ENCODE data around the gene UNC119B.
A peak's percentile ranks its signal among the peaks of the same experiment; 100 is the strongest.

The UNC119B gene

GRCh38 chr12:120686151-120686689, 24.0 kb upstream of the UNC119B start:
- Mint-ChIP-seq H3K36me3 (ENCODE audit: low read depth) (peaks cover 3% of the 10 kb centered on the region), H3K9me3 (no peaks in the 10 kb centered on the region), H3K27ac (peak overlapping the region; percentile 99), H3K27me3 (ENCODE audit: low read depth, poor library complexity) (no peaks in the 10 kb centered on the region), H3K4me3 (peak overlapping the region; percentile 91), H3K4me1 (peaks cover 36% of the 10 kb centered on the region)
- TF ChIP-seq, protein P1, sequence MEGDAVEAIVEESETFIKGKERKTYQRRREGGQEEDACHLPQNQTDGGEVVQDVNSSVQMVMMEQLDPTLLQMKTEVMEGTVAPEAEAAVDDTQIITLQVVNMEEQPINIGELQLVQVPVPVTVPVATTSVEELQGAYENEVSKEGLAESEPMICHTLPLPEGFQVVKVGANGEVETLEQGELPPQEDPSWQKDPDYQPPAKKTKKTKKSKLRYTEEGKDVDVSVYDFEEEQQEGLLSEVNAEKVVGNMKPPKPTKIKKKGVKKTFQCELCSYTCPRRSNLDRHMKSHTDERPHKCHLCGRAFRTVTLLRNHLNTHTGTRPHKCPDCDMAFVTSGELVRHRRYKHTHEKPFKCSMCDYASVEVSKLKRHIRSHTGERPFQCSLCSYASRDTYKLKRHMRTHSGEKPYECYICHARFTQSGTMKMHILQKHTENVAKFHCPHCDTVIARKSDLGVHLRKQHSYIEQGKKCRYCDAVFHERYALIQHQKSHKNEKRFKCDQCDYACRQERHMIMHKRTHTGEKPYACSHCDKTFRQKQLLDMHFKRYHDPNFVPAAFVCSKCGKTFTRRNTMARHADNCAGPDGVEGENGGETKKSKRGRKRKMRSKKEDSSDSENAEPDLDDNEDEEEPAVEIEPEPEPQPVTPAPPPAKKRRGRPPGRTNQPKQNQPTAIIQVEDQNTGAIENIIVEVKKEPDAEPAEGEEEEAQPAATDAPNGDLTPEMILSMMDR (IDR thresholded peaks at IDR 0.05) = no peak
- peak; percentile 96 for DNase-seq

DNA sequence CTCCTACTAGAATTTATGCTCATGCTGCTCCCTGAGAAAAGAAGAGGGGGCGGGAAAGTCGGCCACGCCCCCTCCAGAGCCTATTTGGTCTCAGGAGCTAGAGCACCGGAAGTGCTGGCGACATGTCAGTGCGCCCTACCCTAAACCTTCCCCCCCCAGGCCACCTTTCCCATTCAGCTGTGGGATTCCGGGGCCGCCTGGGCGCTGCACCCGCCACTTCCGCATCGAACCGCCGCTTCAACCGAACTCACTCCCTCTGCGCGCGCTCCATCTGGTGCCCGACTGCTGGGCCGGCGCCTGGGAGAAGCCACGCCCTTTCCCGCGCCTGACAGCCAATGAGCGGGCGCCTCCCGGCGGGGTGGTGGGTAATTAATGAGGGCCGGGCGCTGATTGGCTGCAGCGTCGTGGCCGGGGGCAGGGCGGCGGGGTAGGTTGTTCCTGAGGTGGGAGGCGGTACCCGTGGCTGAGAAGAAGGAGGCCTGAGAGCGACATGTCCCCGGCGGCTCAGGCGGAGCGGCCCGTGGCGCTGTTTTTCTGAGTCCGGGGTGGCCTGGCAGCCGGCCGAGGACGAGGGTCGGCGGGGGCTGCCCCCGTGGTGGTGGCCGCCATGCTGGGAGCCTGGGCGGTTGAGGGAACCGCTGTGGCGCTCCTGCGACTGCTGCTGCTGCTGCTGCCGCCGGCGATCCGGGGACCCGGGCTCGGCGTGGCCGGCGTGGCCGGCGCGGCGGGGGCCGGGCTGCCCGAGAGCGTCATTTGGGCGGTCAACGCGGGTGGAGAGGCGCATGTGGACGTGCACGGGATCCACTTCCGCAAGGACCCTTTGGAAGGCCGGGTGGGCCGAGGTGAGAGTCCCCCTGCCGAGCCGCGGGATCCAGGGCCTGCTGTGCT, 23.3 kb upstream of the UNC119B start, which contains the start of gene MLEC:
Gene MLEC (plus strand): TSS at position 460 of the 888 bp plus-strand sequence. CDS start 148 bp downstream, at position 608.
- TF ChIP-seq, protein P1 (IDR thresholded peaks at IDR 0.05) = no peak
- peak; percentile 99 for DNase-seq
- Mint-ChIP-seq H3K4me3 (peak within 1 kb of the TSS; percentile 91), H3K27me3 (ENCODE audit: low read depth, poor library complexity) (no peaks in the 10 kb centered on the region), H3K4me1 (peaks cover 44% of the 10 kb centered on the region), H3K9me3 (no peaks in the 10 kb centered on the region), H3K27ac (peak within 1 kb of the TSS; percentile 99), H3K36me3 (ENCODE audit: low read depth) (peaks cover 7% of the 10 kb centered on the region)

DNA sequence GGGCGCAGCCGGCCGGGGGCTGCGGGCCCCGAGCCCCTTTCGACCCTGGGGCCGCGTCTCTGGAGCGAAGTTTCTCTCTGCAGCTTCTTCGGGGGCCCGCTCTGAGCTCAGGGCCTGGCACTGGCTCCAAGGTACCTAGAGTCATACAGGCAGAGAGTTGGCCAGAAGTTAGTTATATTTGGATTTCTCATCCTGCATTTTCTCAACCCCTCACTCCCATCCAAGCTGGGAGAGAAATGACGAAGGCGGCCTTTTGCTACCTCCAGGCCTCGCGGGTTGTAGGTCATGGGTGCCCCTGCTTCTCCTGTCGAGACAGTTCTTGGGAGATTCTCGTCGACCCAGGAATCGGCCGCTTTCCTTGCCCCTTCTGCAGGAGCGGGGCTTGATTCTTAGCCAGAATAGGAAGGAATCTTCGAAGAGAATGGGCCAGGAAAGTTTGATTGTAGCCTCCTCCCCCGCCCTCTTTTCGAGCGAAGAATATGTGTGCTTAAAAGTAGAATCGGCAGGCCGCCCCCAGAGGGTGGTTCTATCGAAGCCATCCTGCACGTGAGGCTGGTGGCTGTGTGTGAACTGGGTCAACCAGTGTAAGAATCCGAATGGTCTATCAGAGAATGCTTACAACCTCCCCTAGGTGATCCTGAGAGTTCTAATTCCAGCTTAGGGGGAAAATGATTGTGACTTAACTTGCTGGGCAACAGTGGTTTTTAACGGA, 22.5 kb upstream of the UNC119B start:
- peak; percentile 26 for DNase-seq
- Mint-ChIP-seq H3K4me3 (peak overlapping the region; percentile 91), H3K4me1 (peaks cover 52% of the 10 kb centered on the region), H3K27ac (peak overlapping the region; percentile 19), H3K36me3 (ENCODE audit: low read depth) (peaks cover 14% of the 10 kb centered on the region), H3K27me3 (ENCODE audit: low read depth, poor library complexity) (no peaks in the 10 kb centered on the region), H3K9me3 (no peaks in the 10 kb centered on the region)
- TF ChIP-seq, protein P1 (IDR thresholded peaks at IDR 0.05) = no peak

DNA sequence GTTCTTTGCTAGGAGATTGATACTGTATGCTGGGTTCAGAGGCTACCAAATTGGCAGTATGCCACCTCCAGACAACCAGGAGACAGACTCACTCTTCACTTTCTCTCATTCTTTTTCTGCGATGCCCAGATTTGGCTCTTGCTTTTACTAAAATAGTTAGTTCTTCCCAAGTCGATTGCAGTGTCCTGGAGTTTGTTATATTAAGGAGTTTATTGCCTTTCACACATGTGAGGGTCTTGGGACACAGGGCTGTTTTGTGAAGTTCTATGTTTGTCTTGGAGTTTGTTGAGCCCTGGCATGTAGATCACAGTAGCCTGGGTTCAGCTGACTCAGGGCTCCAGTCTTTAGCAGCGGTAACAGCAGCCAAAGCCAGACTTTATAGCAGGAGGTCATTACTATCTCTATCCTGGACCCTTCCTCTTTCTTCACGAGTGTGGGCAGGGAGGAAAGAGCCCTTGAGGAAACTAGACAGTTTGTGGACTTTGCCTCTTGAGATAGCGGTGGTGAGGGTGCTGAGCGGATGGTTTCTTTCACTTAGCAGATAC, 21.7 kb upstream of the UNC119B start:
- DNase-seq = no peak
- Mint-ChIP-seq H3K27ac (peak overlapping the region; percentile 61), H3K4me3 (peak overlapping the region; percentile 91), H3K27me3 (ENCODE audit: low read depth, poor library complexity) (peaks cover under 1% of the 10 kb centered on the region), H3K9me3 (no peaks in the 10 kb centered on the region), H3K4me1 (peaks cover 60% of the 10 kb centered on the region), H3K36me3 (ENCODE audit: low read depth) (peaks cover 21% of the 10 kb centered on the region)
- TF ChIP-seq, protein P1 (IDR thresholded peaks at IDR 0.05) = no peak

DNA sequence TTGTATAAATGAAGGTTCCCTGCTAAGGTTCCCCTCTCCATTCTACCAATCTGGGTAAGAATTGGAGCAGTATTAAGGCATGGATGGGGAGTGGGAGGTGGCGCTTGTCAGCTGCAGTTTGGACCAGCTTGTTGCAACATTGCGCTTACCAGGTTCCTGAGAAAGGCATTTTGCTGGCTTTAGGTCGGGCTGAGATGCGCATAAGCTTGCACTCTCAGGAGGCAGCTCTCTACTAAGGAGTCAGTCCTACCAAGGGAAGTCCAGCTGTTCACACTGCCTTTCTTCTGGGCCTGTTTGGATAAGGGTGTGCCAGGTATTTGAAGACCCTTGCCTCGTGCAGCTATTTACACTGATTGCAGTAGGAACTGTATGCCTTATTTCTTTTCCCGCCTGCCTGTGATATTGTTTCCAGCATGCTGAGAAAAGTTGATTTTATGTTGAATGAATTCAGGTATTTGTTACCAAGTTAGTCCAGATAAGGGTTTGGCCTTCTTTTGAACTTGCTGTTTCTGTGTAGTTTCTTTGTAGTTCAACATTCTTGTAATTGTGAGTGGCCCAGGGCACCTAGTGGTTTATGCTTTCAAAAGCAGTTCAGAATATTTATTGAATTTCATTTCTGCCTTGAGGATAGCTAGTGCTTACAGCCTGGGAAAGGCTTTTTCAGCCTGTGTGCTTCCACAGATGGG, 20.7 kb upstream of the UNC119B start:
- H3K4me3 Mint-ChIP-seq = peak overlapping the region; percentile 91
- TF ChIP-seq, protein P1 (IDR thresholded peaks at IDR 0.05) = no peak
- no peaks in the 10 kb centered on the region for H3K9me3 Mint-ChIP-seq
- DNase-seq = no peak
- peaks cover 30% of the 10 kb centered on the region for H3K36me3 Mint-ChIP-seq (ENCODE audit: low read depth)
- peak overlapping the region; percentile 61 for H3K27ac Mint-ChIP-seq
- H3K27me3 Mint-ChIP-seq (ENCODE audit: low read depth, poor library complexity) = peaks cover 4% of the 10 kb centered on the region
- H3K4me1 Mint-ChIP-seq = peaks cover 67% of the 10 kb centered on the region
